Thyroid gland (tissue), 4 donors: ENCODE data around the gene ADAM11.

ENCODE experiments used
- CTCF ChIP-seq, 6 experiments: fragments of 200-600 bp in 3 of 6; fragments of 450-650 bp in 3 of 6; sonication (generic) in 3 of 6; IDR thresholded peaks; one replicate each; pipeline ENCODE4 v1.5.1; 2016 to 2019; ENCODE audit warnings: antibody characterized with exemption in 6 of 6, mild to moderate bottlenecking in 2 of 6, inconsistent platforms in 1 of 6, moderate library complexity in 1 of 6
- POLR2A ChIP-seq, 2 donors: fragments of 450-650 bp; IDR thresholded peaks; one replicate each; pipeline ENCODE4 v1.6.1; 2017; ENCODE audit warnings: antibody characterized with exemption in 2 of 2, mild to moderate bottlenecking in 2 of 2, moderate library complexity in 1 of 2

GRCh38 chr17:44745301-44745700 is 13.5 kb upstream of the ADAM11 start:
- TF ChIP-seq CTCF (IDR thresholded peaks at IDR 0.05) (no peak), POLR2A (IDR thresholded peaks at IDR 0.05) (no peak)
